PFSK-1 (cell line): ENCODE measurements around the gene PLD2.

Experiments used
- FOXP2 ChIP-seq: optimal IDR thresholded peaks from 2 replicates; pipeline ENCODE3; 2011; ENCODE audit warnings: borderline replicate concordance, control low read depth, inconsistent platforms; ENCODE audit not compliant: insufficient read depth; ENCODE audit errors: extremely low read length, extremely low read depth
- POLR2AphosphoS5 ChIP-seq: IDR thresholded peaks from 2 replicates; pipeline ENCODE4 v1.6.1; 2012; ENCODE audit warnings: low read depth, mild to moderate bottlenecking, control low read depth, low read length, moderate library complexity
- SIN3A ChIP-seq: IDR thresholded peaks from 2 replicates; pipeline ENCODE4 v1.6.1; 2012; ENCODE audit warnings: mild to moderate bottlenecking, low read length, moderate library complexity, borderline replicate concordance; ENCODE audit not compliant: insufficient read depth
- TAF1 ChIP-seq: IDR thresholded peaks from 2 replicates; pipeline ENCODE4 v1.6.1; 2012; ENCODE audit warnings: low read length, control low read depth, borderline replicate concordance; ENCODE audit not compliant: insufficient read depth

DNA sequence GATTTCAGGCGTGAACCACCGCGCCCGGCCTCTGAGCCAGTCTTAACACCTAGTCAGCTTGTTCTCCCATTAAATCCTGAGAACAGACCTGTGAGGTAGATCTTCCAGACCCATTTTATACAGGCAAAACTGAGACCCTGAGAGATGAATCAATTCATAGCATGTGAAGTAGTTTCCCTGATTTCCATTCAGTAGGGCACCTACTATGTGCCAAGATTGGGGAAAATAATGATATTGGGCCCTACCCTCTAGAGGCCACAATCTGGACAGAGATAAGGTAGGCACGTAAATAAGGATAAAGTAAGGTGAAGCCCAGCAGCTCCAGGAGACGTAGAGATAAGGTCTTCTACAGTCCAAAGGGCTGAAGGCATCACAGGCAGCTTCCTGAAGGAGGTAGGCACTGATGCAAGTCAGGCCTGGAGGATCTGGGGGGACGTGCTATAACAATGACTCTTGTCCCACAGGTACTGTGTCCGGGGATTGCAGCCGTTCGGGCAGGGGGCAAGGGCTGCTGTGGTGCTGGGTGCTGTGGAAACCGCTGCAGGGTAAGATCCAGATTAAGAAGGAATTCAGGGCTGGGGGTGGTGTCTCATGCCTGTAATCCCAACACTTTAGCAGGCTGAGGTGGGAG lies 26.5 kb upstream of the PLD2 start:
- TF ChIP-seq SIN3A (no peak), POLR2AphosphoS5 (no peak), TAF1 (no peak), FOXP2 (no peak)
